Gastroesophageal sphincter (tissue), 4 donors: ENCODE data around the gene MRPL39. TPM values are rescaled to one million over a fixed set of nuclear protein-coding genes. Genes with fewer than 3 reads are reported as not detected.
A peak's percentile ranks its signal among the peaks of the same experiment; 100 is the strongest.

Experiments used
- ATAC-seq: fragments of 150-250 bp; one replicate; pipeline ENCODE4 v1.9.1; 2016; ENCODE audit warnings: mild to moderate bottlenecking, moderate library complexity
- H3K27ac ChIP-seq, 4 donors: fragments of 200-600 bp; sonication (generic) in 3 of 4; 1 replicate in 3 of 4; 2 replicates in 1 of 4; pipeline ENCODE4 v1.5.1; 2016 to 2019
- H3K27me3 ChIP-seq: fragments of 200-600 bp; sonication (generic); one replicate; pipeline ENCODE4 v1.5.1; 2019
- H3K36me3 ChIP-seq, 2 donors: fragments of 200-600 bp; sonication (generic); one replicate each; pipeline ENCODE4 v1.5.1; 2019; ENCODE audit warnings: control low read depth in 1 of 2
- H3K4me1 ChIP-seq, 3 donors: fragments of 200-600 bp; sonication (generic); 1 replicate in 2 of 3; 2 replicates in 1 of 3; pipeline ENCODE4 v1.5.1; 2016 to 2019; ENCODE audit warnings: control low read depth in 2 of 3
- H3K4me3 ChIP-seq, 2 donors: fragments of 200-600 bp; sonication (generic); one replicate each; pipeline ENCODE4 v1.5.1; 2019; ENCODE audit warnings: mild to moderate bottlenecking in 1 of 2, moderate library complexity in 1 of 2
- H3K9me3 ChIP-seq, 3 donors: fragments of 200-600 bp; sonication (generic); one replicate each; pipeline ENCODE4 v1.5.1; 2017 to 2019; ENCODE audit warnings: control low read depth in 2 of 3
- CTCF ChIP-seq, 4 experiments: fragments of 200-600 bp in 2 of 4; fragments of 450-650 bp in 2 of 4; sonication (generic) in 1 of 4; IDR thresholded peaks; one replicate each; pipeline ENCODE4 v1.5.1; 2017 to 2019; ENCODE audit warnings: antibody characterized with exemption in 4 of 4, mild to moderate bottlenecking in 2 of 4, moderate library complexity in 2 of 4
- EP300 ChIP-seq: sonication (generic); formaldehyde crosslinking; IDR thresholded peaks from one replicate; pipeline ENCODE4 v1.6.1; 2017; ENCODE audit warnings: antibody characterized with exemption, mild to moderate bottlenecking
- POLR2A ChIP-seq, 2 donors: fragments of 450-650 bp; IDR thresholded peaks; one replicate each; pipeline ENCODE4 v1.6.1; 2017; ENCODE audit warnings: antibody characterized with exemption in 2 of 2, mild to moderate bottlenecking in 2 of 2, moderate library complexity in 1 of 2
- POLR2AphosphoS5 ChIP-seq: sonication (generic); formaldehyde crosslinking; IDR thresholded peaks from one replicate; pipeline ENCODE4 v1.6.1; 2017; ENCODE audit warnings: antibody characterized with exemption
- WGBS, 2 donors: methylation state at CpG; one replicate each; pipeline ENCODE4 v1.1.5; 2018; ENCODE audit warnings: low coverage in 1 of 2; 5-methylcytosine and 5-hydroxymethylcytosine counted together
- total RNA-seq, 4 donors: library from RNA; depleted of rRNA; stranded (reverse); fragments of >200 nt; gene quantifications; one replicate each; pipeline ENCODE4 v1.1.0, GENCODE V29; 2016

Gene MRPL39
- 10 to 100 TPM; 17.0 to 37.4 (median 25.4) TPM for total RNA-seq

GRCh38 chr21:25607151-25608043 lies at the start of gene MRPL39:
Gene MRPL39, minus strand, starts transcription at chr21:25607481. Its CDS starts 6 bp downstream, at chr21:25607475.
- no peak for TF ChIP-seq EP300
- TF ChIP-seq POLR2A (IDR thresholded peaks at IDR 0.05): no peak
- peak; percentile 45 for TF ChIP-seq POLR2AphosphoS5
- TF ChIP-seq CTCF (IDR thresholded peaks at IDR 0.05): peak in 3 of 4 experiments; percentile 43 to 74 (median 61)
- peak within 1 kb of the TSS; percentile 77 to 89 (median 82) for H3K27ac ChIP-seq
- H3K27me3 ChIP-seq: no peaks in the 10 kb centered on the region
- peak within 1 kb of the TSS; percentile 70 to 83 for H3K4me3 ChIP-seq
- H3K9me3 ChIP-seq: no peaks in the 10 kb centered on the region
- 1 to 2% methylated on average over 9 to 11 of the region's 71 CpGs for WGBS, 2 donors
- peak; percentile 91 for ATAC-seq
- H3K4me1 ChIP-seq: peaks cover 4 to 43% (median 23%) of the 10 kb centered on the region in 3 donors
- H3K36me3 ChIP-seq: peaks cover 0 to 36% of the 10 kb centered on the region in 2 donors

- 84 to 88% methylated on average over 2 of the region's 2 CpGs for WGBS, 2 donors
- no peaks in the 10 kb centered on the region for H3K36me3 ChIP-seq
- no peak overlapping the region for H3K4me3 ChIP-seq
- H3K9me3 ChIP-seq: peaks cover 0 to 3% (median 0%) of the 10 kb centered on the region in 3 donors
- no peak overlapping the region for H3K27ac ChIP-seq
- peaks cover 0 to 11% (median 0%) of the 10 kb centered on the region in 3 donors for H3K4me1 ChIP-seq
- ATAC-seq: no peak
- no peaks in the 10 kb centered on the region for H3K27me3 ChIP-seq
- no peak for TF ChIP-seq EP300
- no peak for TF ChIP-seq CTCF (IDR thresholded peaks at IDR 0.05)
- no peak for TF ChIP-seq POLR2A (IDR thresholded peaks at IDR 0.05)
- no peak for TF ChIP-seq POLR2AphosphoS5
These were observed 49.1 kb upstream of the MRPL39 start for GRCh38 chr21:25656412-25656811.

GRCh38 chr21:25649146-25649545 lies 41.9 kb upstream of the MRPL39 start:
- Histone ChIP-seq H3K27ac (no peak overlapping the region), H3K27me3 (no peaks in the 10 kb centered on the region), H3K4me3 (no peak overlapping the region), H3K4me1 (peaks cover 0 to 31% (median 0%) of the 10 kb centered on the region in 3 donors), H3K36me3 (peaks cover 0 to 3% of the 10 kb centered on the region in 2 donors), H3K9me3 (no peaks in the 10 kb centered on the region)
- WGBS, 2 donors: 80 to 96% methylated on average over 5 of the region's 7 CpGs
- no peak for ATAC-seq
- no peak for TF ChIP-seq CTCF (IDR thresholded peaks at IDR 0.05)
- no peak for TF ChIP-seq EP300
- no peak for TF ChIP-seq POLR2A (IDR thresholded peaks at IDR 0.05)
- TF ChIP-seq POLR2AphosphoS5: no peak

DNA sequence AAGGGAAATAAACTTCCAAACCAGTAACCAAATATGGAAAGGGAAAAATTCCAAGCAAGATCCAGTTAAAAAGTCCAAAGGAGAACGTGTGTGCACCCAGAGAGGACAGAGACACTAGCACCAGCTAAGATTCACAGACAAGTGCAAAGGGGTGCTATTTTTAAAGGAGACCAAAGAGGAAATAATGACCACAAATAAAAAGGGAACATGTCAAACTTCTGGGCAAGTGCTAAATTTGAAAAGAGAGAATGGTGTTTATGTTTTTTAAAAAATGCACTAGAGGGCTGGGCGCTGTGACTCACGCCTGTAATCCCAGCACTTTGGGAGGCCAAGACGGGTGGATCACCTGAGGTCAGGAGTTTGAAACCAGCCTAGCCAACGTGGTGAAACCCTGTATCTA lies 40.4 kb upstream of the MRPL39 start:
- Histone ChIP-seq H3K27ac (peak overlapping the region in 3 of 4 donors; percentile 46 to 53 (median 50)), H3K36me3 (peaks cover 0 to 9% of the 10 kb centered on the region in 2 donors), H3K27me3 (no peaks in the 10 kb centered on the region), H3K9me3 (no peaks in the 10 kb centered on the region), H3K4me1 (peaks cover 0 to 31% (median 0%) of the 10 kb centered on the region in 3 donors), H3K4me3 (no peak overlapping the region)
- no peak for ATAC-seq
- TF ChIP-seq EP300: no peak
- TF ChIP-seq POLR2AphosphoS5: no peak
- no peak for TF ChIP-seq CTCF (IDR thresholded peaks at IDR 0.05)
- no peak for TF ChIP-seq POLR2A (IDR thresholded peaks at IDR 0.05)
- 50 to 53% methylated on average over 3 to 4 of the region's 5 CpGs for WGBS, 2 donors
